ENCODE results near the gene SMARCAD1.

The SMARCAD1 gene

DNA sequence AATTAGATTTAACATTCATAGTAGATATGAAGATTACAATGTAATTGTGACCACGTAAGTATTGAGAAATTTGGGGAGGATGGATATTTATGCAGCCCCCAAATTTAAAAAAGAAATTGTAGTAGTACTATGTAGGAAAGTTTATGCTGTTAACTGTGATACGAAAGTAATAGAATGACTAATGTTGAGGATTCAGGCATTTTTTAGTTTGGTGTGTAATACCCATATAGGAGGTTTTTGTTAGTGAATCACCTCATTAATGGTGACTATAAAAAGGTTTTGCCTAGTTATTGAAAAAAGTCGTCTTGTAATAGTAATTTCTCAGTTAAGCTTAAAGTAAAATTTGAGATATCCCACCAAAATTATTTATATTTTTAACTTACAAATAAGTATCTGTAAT, 67.2 kb downstream of the SMARCAD1 start:
- peak overlapping the region; percentile 36 for H3K9ac ChIP-seq (ENCODE audit: low read length)
- H3K4ac ChIP-seq (ENCODE audit: low read depth in 1 of 2, low read length in 2 of 2) = no peak overlapping the region
- H3K27me3 ChIP-seq (ENCODE audit: control insufficient read depth in 1 of 2, insufficient read depth in 1 of 2, low read length in 2 of 2) = no peaks in the 10 kb centered on the region
- no peak overlapping the region for H2BK15ac ChIP-seq (ENCODE audit: low read depth, poor library complexity, severe bottlenecking)
- no peak overlapping the region for H2AFZ ChIP-seq (ENCODE audit: low read depth, low read length)
- H4K91ac ChIP-seq (ENCODE audit: low read length) = no peak overlapping the region
- DNase-seq = no peak
- no peak overlapping the region for H3K4me3 ChIP-seq (ENCODE audit: insufficient read depth in 1 of 2, low read depth in 1 of 2, low read length in 2 of 2)
- H3K18ac ChIP-seq (ENCODE audit: low read depth in 1 of 2, low read length in 2 of 2) = no peak overlapping the region
- H3K4me2 ChIP-seq (ENCODE audit: low read length, poor library complexity, severe bottlenecking) = no peak overlapping the region
- H3K23ac ChIP-seq (ENCODE audit: low read length in 2 of 2) = no peak overlapping the region
- H3K79me1 ChIP-seq (replicated peaks; ENCODE audit: low read length, poor library complexity, severe bottlenecking) = peaks cover 8% of the 10 kb centered on the region
- H2AK5ac ChIP-seq (ENCODE audit: low read length, severe bottlenecking) = no peak overlapping the region
- H3K36me3 ChIP-seq (ENCODE audit: control insufficient read depth in 1 of 2, insufficient read depth in 2 of 2, low read depth in 1 of 2, low read length in 2 of 2) = peaks cover 11 to 90% of the 10 kb centered on the region in 2 experiments
- no peak overlapping the region for H2BK5ac ChIP-seq (ENCODE audit: low read depth, low read length, poor library complexity, severe bottlenecking)
- no peak overlapping the region for H2BK12ac ChIP-seq (ENCODE audit: low read length in 2 of 2)
- H3K27ac ChIP-seq (ENCODE audit: low read length, poor library complexity, severe bottlenecking) = no peak overlapping the region
- no peak overlapping the region for H3K14ac ChIP-seq (ENCODE audit: low read length in 2 of 2)
- 93% methylated on average over 2 of the region's 3 CpGs for WGBS
- no peak overlapping the region for H2BK120ac ChIP-seq (ENCODE audit: low read depth, low read length)
- no peaks in the 10 kb centered on the region for H3K4me1 ChIP-seq (ENCODE audit: control insufficient read depth, insufficient read depth, low read depth, low read length)
- H3K9me3 ChIP-seq (ENCODE audit: control insufficient read depth, low read length) = no peaks in the 10 kb centered on the region
- no peak overlapping the region for H4K8ac ChIP-seq (ENCODE audit: low read length)

- H3K18ac ChIP-seq (ENCODE audit: low read depth in 1 of 2, low read length in 2 of 2) = no peak overlapping the region
- no peak overlapping the region for H3K4me3 ChIP-seq (ENCODE audit: insufficient read depth in 1 of 2, low read depth in 1 of 2, low read length in 2 of 2)
- H2BK120ac ChIP-seq (ENCODE audit: low read depth, low read length) = no peak overlapping the region
- no peaks in the 10 kb centered on the region for H3K4me1 ChIP-seq (ENCODE audit: control insufficient read depth, insufficient read depth, low read depth, low read length)
- H3K79me1 ChIP-seq (replicated peaks; ENCODE audit: low read length, poor library complexity, severe bottlenecking) = peaks cover 8% of the 10 kb centered on the region
- no peaks in the 10 kb centered on the region for H3K27me3 ChIP-seq (ENCODE audit: control insufficient read depth in 1 of 2, insufficient read depth in 1 of 2, low read length in 2 of 2)
- no peak for DNase-seq
- WGBS = 100% methylated on average over 6 of the region's 7 CpGs
- H3K9me3 ChIP-seq (ENCODE audit: control insufficient read depth, low read length) = no peaks in the 10 kb centered on the region
- no peak overlapping the region for H3K4ac ChIP-seq (ENCODE audit: low read depth in 1 of 2, low read length in 2 of 2)
- no peak overlapping the region for H2BK12ac ChIP-seq (ENCODE audit: low read length in 2 of 2)
- no peak overlapping the region for H2BK15ac ChIP-seq (ENCODE audit: low read depth, poor library complexity, severe bottlenecking)
- no peak overlapping the region for H4K8ac ChIP-seq (ENCODE audit: low read length)
- no peak overlapping the region for H3K27ac ChIP-seq (ENCODE audit: low read length, poor library complexity, severe bottlenecking)
- H2AK5ac ChIP-seq (ENCODE audit: low read length, severe bottlenecking) = no peak overlapping the region
- no peak overlapping the region for H3K9ac ChIP-seq (ENCODE audit: low read length)
- no peak overlapping the region for H2BK5ac ChIP-seq (ENCODE audit: low read depth, low read length, poor library complexity, severe bottlenecking)
- peaks cover 11 to 90% of the 10 kb centered on the region in 2 experiments for H3K36me3 ChIP-seq (ENCODE audit: control insufficient read depth in 1 of 2, insufficient read depth in 2 of 2, low read depth in 1 of 2, low read length in 2 of 2)
- no peak overlapping the region for H3K14ac ChIP-seq (ENCODE audit: low read length in 2 of 2)
- no peak overlapping the region for H3K4me2 ChIP-seq (ENCODE audit: low read length, poor library complexity, severe bottlenecking)
- H4K91ac ChIP-seq (ENCODE audit: low read length) = no peak overlapping the region
- no peak overlapping the region for H2AFZ ChIP-seq (ENCODE audit: low read depth, low read length)
- H3K23ac ChIP-seq (ENCODE audit: low read length in 2 of 2) = no peak overlapping the region
These were observed 68.5 kb downstream of the SMARCAD1 start for GRCh38 chr4:94276204-94276603.

DNA sequence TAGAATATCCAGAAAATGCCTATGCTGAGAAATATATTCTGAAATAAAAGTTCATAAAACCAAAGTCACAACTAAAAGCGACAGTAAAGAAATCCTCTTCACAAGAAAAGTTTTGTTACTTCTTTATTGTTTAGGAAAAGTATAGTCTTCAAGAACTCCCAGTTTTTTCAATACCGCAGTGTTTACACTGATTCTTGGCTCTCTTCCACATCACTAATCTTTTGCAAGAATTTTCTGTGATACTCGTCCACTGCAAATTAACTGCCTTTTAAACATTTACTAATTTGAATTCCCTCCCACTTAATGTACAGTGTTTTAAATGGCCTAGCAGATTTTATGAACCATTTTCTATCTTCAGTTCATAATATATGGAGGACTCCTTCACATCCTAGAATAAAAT, 69.9 kb downstream of the SMARCAD1 start:
- Histone ChIP-seq H3K23ac (ENCODE audit: low read length in 2 of 2) (no peak overlapping the region), H3K4me2 (ENCODE audit: low read length, poor library complexity, severe bottlenecking) (no peak overlapping the region), H2BK15ac (ENCODE audit: low read depth, poor library complexity, severe bottlenecking) (no peak overlapping the region), H3K18ac (ENCODE audit: low read depth in 1 of 2, low read length in 2 of 2) (no peak overlapping the region), H3K27me3 (ENCODE audit: control insufficient read depth in 1 of 2, insufficient read depth in 1 of 2, low read length in 2 of 2) (no peaks in the 10 kb centered on the region), H2BK5ac (ENCODE audit: low read depth, low read length, poor library complexity, severe bottlenecking) (no peak overlapping the region), H3K9me3 (ENCODE audit: control insufficient read depth, low read length) (no peaks in the 10 kb centered on the region), H3K4me1 (ENCODE audit: control insufficient read depth, insufficient read depth, low read depth, low read length) (no peaks in the 10 kb centered on the region), H3K9ac (ENCODE audit: low read length) (no peak overlapping the region), H2BK120ac (ENCODE audit: low read depth, low read length) (no peak overlapping the region), H3K36me3 (ENCODE audit: control insufficient read depth in 1 of 2, insufficient read depth in 2 of 2, low read depth in 1 of 2, low read length in 2 of 2) (peaks cover 15 to 86% of the 10 kb centered on the region in 2 experiments), H3K79me1 (replicated peaks; ENCODE audit: low read length, poor library complexity, severe bottlenecking) (peaks cover 6% of the 10 kb centered on the region), H3K14ac (ENCODE audit: low read length in 2 of 2) (no peak overlapping the region), H3K4me3 (ENCODE audit: insufficient read depth in 1 of 2, low read depth in 1 of 2, low read length in 2 of 2) (no peak overlapping the region), H2AK5ac (ENCODE audit: low read length, severe bottlenecking) (no peak overlapping the region), H4K91ac (ENCODE audit: low read length) (no peak overlapping the region), H4K8ac (ENCODE audit: low read length) (no peak overlapping the region), H2AFZ (ENCODE audit: low read depth, low read length) (no peak overlapping the region), H2BK12ac (ENCODE audit: low read length in 2 of 2) (no peak overlapping the region), H3K27ac (ENCODE audit: low read length, poor library complexity, severe bottlenecking) (no peak overlapping the region), H3K4ac (ENCODE audit: low read depth in 1 of 2, low read length in 2 of 2) (no peak overlapping the region)
- DNase-seq = peak; percentile 38
- WGBS = 94% methylated on average over 2 of the region's 3 CpGs

DNA sequence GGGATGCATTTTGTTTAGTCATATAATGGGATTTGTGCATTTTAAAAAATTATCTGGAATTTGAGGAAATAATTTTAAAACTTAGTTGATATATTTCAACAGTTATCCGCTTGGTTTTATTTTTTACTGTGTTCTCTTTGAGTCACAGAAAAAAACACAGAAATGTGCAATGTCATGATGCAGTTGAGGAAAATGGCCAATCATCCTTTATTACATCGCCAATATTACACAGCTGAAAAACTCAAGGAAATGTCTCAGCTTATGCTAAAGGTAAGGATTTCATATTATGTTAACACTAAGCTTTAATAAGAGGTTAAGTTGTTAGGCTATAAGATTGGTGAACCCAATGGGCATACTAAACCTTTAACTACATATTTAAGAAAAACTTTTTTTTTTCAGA, 71.1 kb downstream of the SMARCAD1 start:
- Histone ChIP-seq H3K4me2 (ENCODE audit: low read length, poor library complexity, severe bottlenecking) (no peak overlapping the region), H4K91ac (ENCODE audit: low read length) (no peak overlapping the region), H2AFZ (ENCODE audit: low read depth, low read length) (no peak overlapping the region), H3K27ac (ENCODE audit: low read length, poor library complexity, severe bottlenecking) (no peak overlapping the region), H3K9ac (ENCODE audit: low read length) (no peak overlapping the region), H3K4ac (ENCODE audit: low read depth in 1 of 2, low read length in 2 of 2) (no peak overlapping the region), H4K8ac (ENCODE audit: low read length) (no peak overlapping the region), H3K23ac (ENCODE audit: low read length in 2 of 2) (no peak overlapping the region), H3K18ac (ENCODE audit: low read depth in 1 of 2, low read length in 2 of 2) (no peak overlapping the region), H2BK120ac (ENCODE audit: low read depth, low read length) (no peak overlapping the region), H3K36me3 (ENCODE audit: control insufficient read depth in 1 of 2, insufficient read depth in 2 of 2, low read depth in 1 of 2, low read length in 2 of 2) (peaks cover 15 to 87% of the 10 kb centered on the region in 2 experiments), H3K4me1 (ENCODE audit: control insufficient read depth, insufficient read depth, low read depth, low read length) (no peaks in the 10 kb centered on the region), H3K27me3 (ENCODE audit: control insufficient read depth in 1 of 2, insufficient read depth in 1 of 2, low read length in 2 of 2) (no peaks in the 10 kb centered on the region), H3K79me1 (replicated peaks; ENCODE audit: low read length, poor library complexity, severe bottlenecking) (peaks cover 2% of the 10 kb centered on the region), H3K14ac (ENCODE audit: low read length in 2 of 2) (no peak overlapping the region), H2BK12ac (ENCODE audit: low read length in 2 of 2) (no peak overlapping the region), H3K4me3 (ENCODE audit: insufficient read depth in 1 of 2, low read depth in 1 of 2, low read length in 2 of 2) (no peak overlapping the region), H2AK5ac (ENCODE audit: low read length, severe bottlenecking) (no peak overlapping the region), H2BK5ac (ENCODE audit: low read depth, low read length, poor library complexity, severe bottlenecking) (no peak overlapping the region), H2BK15ac (ENCODE audit: low read depth, poor library complexity, severe bottlenecking) (no peak overlapping the region), H3K9me3 (ENCODE audit: control insufficient read depth, low read length) (no peaks in the 10 kb centered on the region)
- DNase-seq = no peak
- WGBS = no CpG with 5 or more reads among the region's 2 CpGs
